ENCODE data around the gene AFAP1. TPM values are rescaled to one million over a fixed set of nuclear protein-coding genes. Genes with fewer than 3 reads are reported as not detected.

AFAP1 gene
- total RNA-seq, 1 experiment from 2014 or later: 22.5 TPM

DNA sequence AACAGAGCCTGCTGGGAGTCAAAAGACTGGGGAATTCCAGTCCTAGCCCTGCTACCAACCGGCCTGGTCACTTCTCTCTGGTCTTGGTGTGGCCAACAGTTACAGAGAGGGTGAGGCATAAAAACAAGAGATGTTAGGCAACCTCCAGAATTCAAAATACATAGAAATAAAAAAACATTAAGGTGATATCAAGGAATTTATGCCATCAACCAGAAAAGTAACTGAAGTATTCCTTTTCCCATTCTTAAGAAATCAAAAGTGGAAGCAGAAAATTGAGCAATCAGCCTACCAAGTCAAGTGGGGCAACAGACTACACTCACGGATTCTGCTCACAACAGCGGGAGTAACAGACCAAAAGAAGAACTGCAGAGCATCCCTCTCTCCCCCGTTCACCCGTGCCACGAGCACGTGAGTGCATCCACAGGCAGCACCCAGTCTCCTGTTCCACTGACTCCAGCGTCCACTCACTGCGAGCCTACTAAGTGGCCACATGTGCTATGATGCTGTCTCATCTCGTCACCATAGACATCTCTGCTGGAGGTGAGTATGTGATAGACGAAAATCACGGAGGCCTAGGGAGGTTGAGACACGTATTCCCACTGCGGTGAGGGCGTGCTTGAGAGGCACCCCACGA, 29.3 kb downstream of the AFAP1 start:
- TF ChIP-seq, protein P1, sequence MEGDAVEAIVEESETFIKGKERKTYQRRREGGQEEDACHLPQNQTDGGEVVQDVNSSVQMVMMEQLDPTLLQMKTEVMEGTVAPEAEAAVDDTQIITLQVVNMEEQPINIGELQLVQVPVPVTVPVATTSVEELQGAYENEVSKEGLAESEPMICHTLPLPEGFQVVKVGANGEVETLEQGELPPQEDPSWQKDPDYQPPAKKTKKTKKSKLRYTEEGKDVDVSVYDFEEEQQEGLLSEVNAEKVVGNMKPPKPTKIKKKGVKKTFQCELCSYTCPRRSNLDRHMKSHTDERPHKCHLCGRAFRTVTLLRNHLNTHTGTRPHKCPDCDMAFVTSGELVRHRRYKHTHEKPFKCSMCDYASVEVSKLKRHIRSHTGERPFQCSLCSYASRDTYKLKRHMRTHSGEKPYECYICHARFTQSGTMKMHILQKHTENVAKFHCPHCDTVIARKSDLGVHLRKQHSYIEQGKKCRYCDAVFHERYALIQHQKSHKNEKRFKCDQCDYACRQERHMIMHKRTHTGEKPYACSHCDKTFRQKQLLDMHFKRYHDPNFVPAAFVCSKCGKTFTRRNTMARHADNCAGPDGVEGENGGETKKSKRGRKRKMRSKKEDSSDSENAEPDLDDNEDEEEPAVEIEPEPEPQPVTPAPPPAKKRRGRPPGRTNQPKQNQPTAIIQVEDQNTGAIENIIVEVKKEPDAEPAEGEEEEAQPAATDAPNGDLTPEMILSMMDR (IDR thresholded peaks at IDR 0.05; ENCODE audit: unreplicated experiment): no peak
- intact Hi-C loops (cut with micrococcal nuclease): no loop called here
- BruUV-seq (replicated peaks): no TSS peak
- H3K9me3 Mint-ChIP-seq (ENCODE audit: unreplicated experiment): no peaks in the 10 kb centered on the region
- H3K4me3 Mint-ChIP-seq (ENCODE audit: unreplicated experiment): no peak overlapping the region
- peak overlapping the region; percentile 62 for H3K27ac Mint-ChIP-seq (ENCODE audit: low read depth, unreplicated experiment)
- ChIA-PET CTCF (interaction anchor here (2.2 kb wide), 1 partner anchor 107 kb away, joined by 8 read pairs; no protein-coding TSS in a partner anchor), POLR2A (interaction anchor here (0.7 to 1.5 kb wide), 2 partner anchors 15 to 28 kb away, joined by 3 to 5 read pairs; no protein-coding TSS in a partner anchor)
- H3K27me3 Mint-ChIP-seq (ENCODE audit: insufficient read depth, unreplicated experiment): no peaks in the 10 kb centered on the region
- peaks cover 36% of the 10 kb centered on the region for H3K4me1 Mint-ChIP-seq (ENCODE audit: insufficient read depth, unreplicated experiment)
- DNase-seq (ENCODE audit: unreplicated experiment): peak; percentile 45
- no peaks in the 10 kb centered on the region for H3K36me3 Mint-ChIP-seq (ENCODE audit: insufficient read depth, unreplicated experiment)

DNA sequence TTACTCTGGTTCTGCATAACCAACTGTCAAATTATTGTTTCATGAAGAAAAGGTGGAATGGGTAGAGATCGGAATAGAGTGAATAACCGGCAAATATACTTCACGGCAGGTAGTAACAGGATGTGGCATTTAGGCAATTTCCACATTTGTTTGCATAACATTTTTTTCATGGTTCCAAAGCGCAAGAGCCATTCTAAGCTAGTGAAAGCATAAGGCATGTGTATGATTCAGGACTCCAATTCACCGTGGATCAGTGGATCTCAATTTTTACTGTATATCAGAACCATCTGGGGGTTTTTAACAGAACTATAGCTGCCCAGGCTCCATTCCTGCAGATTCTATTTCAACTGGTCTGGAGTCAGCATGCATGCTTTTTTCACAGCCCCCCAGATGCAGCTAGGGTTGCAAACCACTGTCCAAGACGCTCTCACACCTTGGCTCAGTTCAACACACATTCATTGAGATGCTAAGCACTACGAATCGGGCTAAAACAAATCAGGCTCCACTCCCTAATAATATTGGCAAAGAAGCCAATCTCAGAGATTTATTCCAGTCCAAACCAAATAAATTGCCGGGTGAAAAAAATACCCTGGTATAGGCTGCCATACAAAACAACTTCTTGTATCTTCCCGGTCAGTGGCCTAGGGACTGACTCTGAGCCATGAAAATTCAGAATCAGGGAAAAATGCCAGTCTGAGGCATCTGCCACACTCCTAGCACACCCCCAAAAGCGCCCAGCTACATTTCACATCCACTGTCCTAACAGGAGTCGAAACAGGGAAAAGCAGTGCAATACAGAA, 30.0 kb downstream of the AFAP1 start:
- no peaks in the 10 kb centered on the region for H3K36me3 Mint-ChIP-seq (ENCODE audit: insufficient read depth, unreplicated experiment)
- peaks cover 39% of the 10 kb centered on the region for H3K4me1 Mint-ChIP-seq (ENCODE audit: insufficient read depth, unreplicated experiment)
- TF ChIP-seq, protein P1 (IDR thresholded peaks at IDR 0.05; ENCODE audit: unreplicated experiment): no peak
- H3K9me3 Mint-ChIP-seq (ENCODE audit: unreplicated experiment): no peaks in the 10 kb centered on the region
- ChIA-PET POLR2A (interaction anchor here (0.6 to 1.8 kb wide), 7 partner anchors 14 to 1245 kb away, joined by 3 to 6 read pairs (median 4); no protein-coding TSS in a partner anchor), CTCF (interaction anchor here (1.0 to 2.2 kb wide), 3 partner anchors 18 to 106 kb away, joined by 4 to 8 read pairs (median 5); no protein-coding TSS in a partner anchor)
- H3K4me3 Mint-ChIP-seq (ENCODE audit: unreplicated experiment): no peak overlapping the region
- BruUV-seq (replicated peaks): no TSS peak
- no peaks in the 10 kb centered on the region for H3K27me3 Mint-ChIP-seq (ENCODE audit: insufficient read depth, unreplicated experiment)
- peak overlapping the region; percentile 62 for H3K27ac Mint-ChIP-seq (ENCODE audit: low read depth, unreplicated experiment)
- DNase-seq (ENCODE audit: unreplicated experiment): peak; percentile 37
- intact Hi-C loops (cut with micrococcal nuclease): no loop called here

DNA sequence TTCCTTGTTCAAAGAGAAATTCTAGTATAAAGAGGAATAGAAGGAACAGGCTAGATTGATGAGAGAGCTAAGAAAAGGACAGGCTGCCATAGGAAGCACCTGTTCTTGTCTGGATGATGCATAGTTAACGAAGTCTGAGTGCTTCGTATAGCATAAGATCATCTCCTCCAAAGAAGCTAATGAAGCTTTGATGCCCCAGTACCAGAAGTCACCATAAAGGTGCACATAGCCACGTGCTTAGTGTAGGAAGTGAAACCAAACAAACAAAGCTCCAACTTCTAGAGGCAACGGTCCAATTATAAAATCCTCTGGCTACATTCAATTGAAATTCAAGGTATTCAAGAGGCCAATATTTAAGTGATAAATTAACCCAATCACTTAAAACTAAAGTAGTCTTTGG, 31.0 kb downstream of the AFAP1 start:
- H3K36me3 Mint-ChIP-seq (ENCODE audit: insufficient read depth, unreplicated experiment): no peaks in the 10 kb centered on the region
- no peak overlapping the region for H3K27ac Mint-ChIP-seq (ENCODE audit: low read depth, unreplicated experiment)
- ChIA-PET POLR2A (interaction anchor here (1.0 to 1.8 kb wide), 7 partner anchors 22 to 70 kb away, joined by 3 to 6 read pairs (median 4); no protein-coding TSS in a partner anchor), CTCF (interaction anchor here (0.5 to 2.2 kb wide), 5 partner anchors 19 to 249 kb away, joined by 3 to 8 read pairs (median 4); no protein-coding TSS in a partner anchor)
- no peak overlapping the region for H3K4me3 Mint-ChIP-seq (ENCODE audit: unreplicated experiment)
- no peak for DNase-seq (ENCODE audit: unreplicated experiment)
- intact Hi-C loops (cut with micrococcal nuclease): no loop called here
- TF ChIP-seq, protein P1 (IDR thresholded peaks at IDR 0.05; ENCODE audit: unreplicated experiment): no peak
- no peaks in the 10 kb centered on the region for H3K9me3 Mint-ChIP-seq (ENCODE audit: unreplicated experiment)
- peaks cover 39% of the 10 kb centered on the region for H3K4me1 Mint-ChIP-seq (ENCODE audit: insufficient read depth, unreplicated experiment)
- no peaks in the 10 kb centered on the region for H3K27me3 Mint-ChIP-seq (ENCODE audit: insufficient read depth, unreplicated experiment)
- BruUV-seq (replicated peaks): no TSS peak

DNA sequence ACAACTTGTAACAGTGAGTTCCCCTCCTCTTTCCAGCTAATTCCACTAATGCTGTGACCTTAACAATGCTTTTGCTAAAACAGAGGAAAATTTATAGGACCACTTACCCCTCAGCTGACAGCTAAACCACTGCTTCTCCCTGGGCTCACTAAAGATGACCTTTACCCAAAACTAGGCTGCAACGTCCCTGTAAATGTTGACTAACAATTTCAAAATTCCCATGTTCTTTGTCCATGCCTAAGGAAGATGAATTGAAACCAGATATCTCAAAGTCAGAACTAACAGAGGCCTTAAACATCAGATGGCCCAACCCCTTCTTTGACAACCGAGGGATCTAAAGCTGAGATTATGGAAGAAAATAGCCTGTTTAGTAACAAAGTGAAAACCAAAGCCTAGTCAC, 32.5 kb downstream of the AFAP1 start:
- no peaks in the 10 kb centered on the region for H3K9me3 Mint-ChIP-seq (ENCODE audit: unreplicated experiment)
- POLR2A ChIA-PET: interaction anchor here (0.6 to 1.3 kb wide), 3 partner anchors 30 to 65 kb away, joined by 3 read pairs; no protein-coding TSS in a partner anchor
- intact Hi-C loops (cut with micrococcal nuclease): no loop called here
- no peak overlapping the region for H3K27ac Mint-ChIP-seq (ENCODE audit: low read depth, unreplicated experiment)
- no peaks in the 10 kb centered on the region for H3K27me3 Mint-ChIP-seq (ENCODE audit: insufficient read depth, unreplicated experiment)
- no peak overlapping the region for H3K4me3 Mint-ChIP-seq (ENCODE audit: unreplicated experiment)
- H3K4me1 Mint-ChIP-seq (ENCODE audit: insufficient read depth, unreplicated experiment): peaks cover 39% of the 10 kb centered on the region
- peaks cover 6% of the 10 kb centered on the region for H3K36me3 Mint-ChIP-seq (ENCODE audit: insufficient read depth, unreplicated experiment)
- DNase-seq (ENCODE audit: unreplicated experiment): no peak
- CTCF ChIA-PET: interaction anchor here (0.7 kb wide), 1 partner anchor 805 kb away, joined by 3 read pairs; no protein-coding TSS in a partner anchor
- no TSS peak for BruUV-seq (replicated peaks)
- TF ChIP-seq, protein P1 (IDR thresholded peaks at IDR 0.05; ENCODE audit: unreplicated experiment): no peak

All from MCF 10A (cell line).